Astrocyte (in vitro differentiated cells and primary cell): ENCODE measurements around the gene PDZRN4.

ENCODE experiments used
- EZH2 ChIP-seq: IDR thresholded peaks from 2 replicates; pipeline ENCODE4 v1.6.1; 2012; ENCODE audit warnings: mild to moderate bottlenecking, low read length, inconsistent platforms; ENCODE audit not compliant: insufficient read depth
- TF ChIP-seq, protein P1 (sequence below): IDR thresholded peaks from 2 replicates; pipeline ENCODE4 v1.5.1; 2011; ENCODE audit warnings: low read depth, mild to moderate bottlenecking, inconsistent platforms, low read length, moderate library complexity; ENCODE audit not compliant: insufficient read depth

DNA sequence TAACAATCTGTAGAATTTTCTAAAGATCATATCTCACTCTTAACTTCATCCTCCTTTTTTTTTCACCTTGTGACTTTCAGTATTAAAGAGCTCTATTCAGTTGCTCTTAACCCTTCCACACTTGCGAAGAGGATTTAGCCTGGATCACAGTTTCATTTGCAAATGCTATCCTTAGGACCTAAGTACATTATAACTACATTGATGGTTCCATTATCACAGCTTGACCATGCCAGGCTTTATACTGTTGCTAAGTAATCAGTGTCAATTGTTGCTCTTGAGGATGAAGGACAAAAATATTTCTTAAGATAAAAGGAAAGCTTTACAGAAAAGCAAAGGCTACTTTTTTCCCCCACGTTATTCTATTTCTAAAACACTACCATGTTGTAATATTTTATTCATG is 122.2 kb downstream of the PDZRN4 start:
- no peak for TF ChIP-seq EZH2
- TF ChIP-seq, protein P1, sequence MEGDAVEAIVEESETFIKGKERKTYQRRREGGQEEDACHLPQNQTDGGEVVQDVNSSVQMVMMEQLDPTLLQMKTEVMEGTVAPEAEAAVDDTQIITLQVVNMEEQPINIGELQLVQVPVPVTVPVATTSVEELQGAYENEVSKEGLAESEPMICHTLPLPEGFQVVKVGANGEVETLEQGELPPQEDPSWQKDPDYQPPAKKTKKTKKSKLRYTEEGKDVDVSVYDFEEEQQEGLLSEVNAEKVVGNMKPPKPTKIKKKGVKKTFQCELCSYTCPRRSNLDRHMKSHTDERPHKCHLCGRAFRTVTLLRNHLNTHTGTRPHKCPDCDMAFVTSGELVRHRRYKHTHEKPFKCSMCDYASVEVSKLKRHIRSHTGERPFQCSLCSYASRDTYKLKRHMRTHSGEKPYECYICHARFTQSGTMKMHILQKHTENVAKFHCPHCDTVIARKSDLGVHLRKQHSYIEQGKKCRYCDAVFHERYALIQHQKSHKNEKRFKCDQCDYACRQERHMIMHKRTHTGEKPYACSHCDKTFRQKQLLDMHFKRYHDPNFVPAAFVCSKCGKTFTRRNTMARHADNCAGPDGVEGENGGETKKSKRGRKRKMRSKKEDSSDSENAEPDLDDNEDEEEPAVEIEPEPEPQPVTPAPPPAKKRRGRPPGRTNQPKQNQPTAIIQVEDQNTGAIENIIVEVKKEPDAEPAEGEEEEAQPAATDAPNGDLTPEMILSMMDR = no peak
